HEK293 (cell line): ENCODE data around the gene GAL3ST1.
"Not testable (repeated sequence)": the region's sequence is repeated elsewhere in the genome, so short reads cannot be mapped to it uniquely, and the experiment has no call there.

Experiments
- CTCF ChIA-PET: fragments of 350-600 bp; formaldehyde crosslinking; extraction: SDS; loops from one replicate; lab custom pipeline; 2021; ENCODE audit warnings: antibody characterized with exemption; lab: Yijun Ruan, JAX
- POLR2A ChIA-PET: fragments of 300-600 bp; formaldehyde crosslinking; extraction: SDS; loops from one replicate; lab custom pipeline; 2020; ENCODE audit warnings: antibody characterized with exemption, inconsistent platforms; lab: Yijun Ruan, JAX
- H3K27ac ChIP-seq: fragments of 200-500 bp; sonication (Bioruptor generic); 2 replicates; pipeline ENCODE4 v1.5.1; 2014; ENCODE audit warnings: low read depth, low read length, control low read depth, inconsistent platforms; ENCODE audit errors: extremely low read depth
- H3K36me3 ChIP-seq, 2 experiments: fragments of 200-500 bp in 1 of 2; sonication (Bioruptor generic) in 1 of 2; 1 replicate in 1 of 2; 2 replicates in 1 of 2; pipeline ENCODE4 v1.5.1; 2014 to 2017; ENCODE audit warnings: inconsistent platforms in 2 of 2, low read length in 2 of 2; ENCODE audit not compliant: control insufficient read depth in 2 of 2, insufficient read depth in 1 of 2
- H3K4me1 ChIP-seq: fragments of 200-500 bp; sonication (Bioruptor generic); 2 replicates; pipeline ENCODE4 v1.5.1; 2014; ENCODE audit warnings: mild to moderate bottlenecking, low read length, inconsistent platforms; ENCODE audit not compliant: control insufficient read depth, insufficient read depth
- H3K4me3 ChIP-seq: 2 replicates; pipeline ENCODE4 v1.5.1; 2011; ENCODE audit warnings: low read depth, mild to moderate bottlenecking, control low read depth, low read length, moderate library complexity
- H3K9me3 ChIP-seq: fragments of 200-500 bp; sonication (Bioruptor generic); 2 replicates; pipeline ENCODE4 v1.5.1; 2014; ENCODE audit warnings: low read depth, low read length, inconsistent platforms; ENCODE audit not compliant: control insufficient read depth, insufficient read depth
- BCL6B ChIP-seq: fragments of 450-650 bp; formaldehyde crosslinking; IDR thresholded peaks from 2 replicates; pipeline ENCODE4 v1.5.1; 2017; ENCODE audit warnings: missing biosample characterization, missing genetic modification characterization
- GLI4 ChIP-seq: fragments of 450-650 bp; formaldehyde crosslinking; IDR thresholded peaks from 2 replicates; pipeline ENCODE4 v1.5.1; 2016; ENCODE audit warnings: missing biosample characterization, missing genetic modification characterization
- PATZ1 ChIP-seq: fragments of 450-650 bp; formaldehyde crosslinking; IDR thresholded peaks from 2 replicates; pipeline ENCODE4 v1.5.1; 2016; ENCODE audit warnings: missing biosample characterization, missing genetic modification characterization
- WT1 ChIP-seq: fragments of 450-650 bp; formaldehyde crosslinking; IDR thresholded peaks from 2 replicates; pipeline ENCODE4 v1.5.1; 2016; ENCODE audit warnings: missing biosample characterization, missing genetic modification characterization
- ZBTB1 ChIP-seq: fragments of 450-650 bp; formaldehyde crosslinking; IDR thresholded peaks from 2 replicates; pipeline ENCODE4 v1.5.1; 2016; ENCODE audit warnings: missing biosample characterization, missing genetic modification characterization
- ZBTB21 ChIP-seq: fragments of 450-650 bp; formaldehyde crosslinking; IDR thresholded peaks from 2 replicates; pipeline ENCODE4 v1.5.1; 2017; ENCODE audit warnings: missing biosample characterization, missing genetic modification characterization
- ZBTB26 ChIP-seq: fragments of 450-650 bp; formaldehyde crosslinking; optimal IDR thresholded peaks from 2 replicates; pipeline ENCODE3; 2016; ENCODE audit warnings: missing biosample characterization, mild to moderate bottlenecking, missing genetic modification characterization
- ZFHX2 ChIP-seq: fragments of 450-650 bp; formaldehyde crosslinking; conservative IDR thresholded peaks from 2 replicates; pipeline ENCODE4 v1.5.1; 2016; ENCODE audit warnings: missing biosample characterization, missing genetic modification characterization
- ZIC2 ChIP-seq: fragments of 450-650 bp; formaldehyde crosslinking; IDR thresholded peaks from 2 replicates; pipeline ENCODE4 v1.5.1; 2016; ENCODE audit warnings: missing biosample characterization, missing genetic modification characterization
- ZNF10 ChIP-seq: fragments of 450-650 bp; formaldehyde crosslinking; IDR thresholded peaks from 2 replicates; pipeline ENCODE4 v1.5.1; 2017; ENCODE audit warnings: missing biosample characterization, missing genetic modification characterization
- ZNF121 ChIP-seq: fragments of 450-650 bp; formaldehyde crosslinking; IDR thresholded peaks from 2 replicates; pipeline ENCODE4 v1.5.1; 2016; ENCODE audit warnings: missing biosample characterization, missing genetic modification characterization
- ZNF140 ChIP-seq: fragments of 450-650 bp; formaldehyde crosslinking; IDR thresholded peaks from 2 replicates; pipeline ENCODE4 v1.5.1; 2016; ENCODE audit warnings: missing biosample characterization, missing genetic modification characterization
- ZNF404 ChIP-seq: fragments of 450-650 bp; formaldehyde crosslinking; IDR thresholded peaks from 2 replicates; pipeline ENCODE4 v1.5.1; 2017; ENCODE audit warnings: missing biosample characterization, missing genetic modification characterization
- ZNF473 ChIP-seq: fragments of 450-650 bp; formaldehyde crosslinking; IDR thresholded peaks from 2 replicates; pipeline ENCODE4 v1.5.1; 2017; ENCODE audit warnings: missing biosample characterization, missing genetic modification characterization
- ZNF510 ChIP-seq: fragments of 450-650 bp; formaldehyde crosslinking; IDR thresholded peaks from 2 replicates; pipeline ENCODE4 v1.5.1; 2018; ENCODE audit warnings: mild to moderate bottlenecking, missing genetic modification characterization, missing biosample characterization; ENCODE audit not compliant: insufficient replicate concordance
- ZNF558 ChIP-seq: fragments of 450-650 bp; formaldehyde crosslinking; IDR thresholded peaks from 2 replicates; pipeline ENCODE4 v1.5.1; 2016; ENCODE audit warnings: missing biosample characterization, missing genetic modification characterization
- ZNF596 ChIP-seq: fragments of 450-650 bp; IDR thresholded peaks from 2 replicates; pipeline ENCODE4 v1.5.0; 2018; ENCODE audit warnings: missing biosample characterization, mild to moderate bottlenecking, missing genetic modification characterization, moderate library complexity
- ZNF600 ChIP-seq: fragments of 450-650 bp; formaldehyde crosslinking; IDR thresholded peaks from 2 replicates; pipeline ENCODE4 v1.5.1; 2016; ENCODE audit warnings: missing biosample characterization, missing genetic modification characterization
- ZNF623 ChIP-seq: fragments of 450-650 bp; formaldehyde crosslinking; IDR thresholded peaks from 2 replicates; pipeline ENCODE4 v1.5.1; 2016; ENCODE audit warnings: missing biosample characterization, missing genetic modification characterization
- ZNF843 ChIP-seq: fragments of 450-650 bp; formaldehyde crosslinking; IDR thresholded peaks from 2 replicates; pipeline ENCODE4 v1.5.1; 2016; ENCODE audit warnings: missing biosample characterization, missing genetic modification characterization
- ZSCAN23 ChIP-seq: fragments of 450-650 bp; formaldehyde crosslinking; IDR thresholded peaks from 2 replicates; pipeline ENCODE4 v1.5.1; 2016; ENCODE audit warnings: missing biosample characterization, missing genetic modification characterization
- ZSCAN30 ChIP-seq: fragments of 450-650 bp; IDR thresholded peaks from 2 replicates; pipeline ENCODE4 v1.5.1; 2018; ENCODE audit warnings: missing biosample characterization, mild to moderate bottlenecking, missing genetic modification characterization, moderate library complexity
- TF ChIP-seq, protein P1 (sequence below): sonication (generic); formaldehyde crosslinking; IDR thresholded peaks from 2 replicates; pipeline ENCODE4 v1.8.1; 2022; ENCODE audit warnings: mild to moderate bottlenecking, moderate library complexity, missing genetic modification reagents
- TF ChIP-seq, protein P2 (sequence below): fragments of 450-650 bp; formaldehyde crosslinking; IDR thresholded peaks from 2 replicates; pipeline ENCODE4 v1.5.1; 2016; ENCODE audit warnings: missing biosample characterization, missing genetic modification characterization

Gene GAL3ST1

GRCh38 chr22:30542811-30543188 lies 31.7 kb downstream of the GAL3ST1 start:
- no peaks in the 10 kb centered on the region for H3K9me3 ChIP-seq
- TF ChIP-seq ZNF510 (tag by site-specific recombination) (no peak), ZNF600 (tag by site-specific recombination) (no peak), ZIC2 (tag by site-specific recombination) (no peak), ZNF558 (tag by site-specific recombination) (no peak), ZNF10 (no peak), GLI4 (tag by site-specific recombination) (no peak), ZSCAN23 (tag by site-specific recombination) (no peak), ZNF121 (tag by site-specific recombination) (no peak), ZNF404 (tag by site-specific recombination) (no peak), ZNF140 (tag by site-specific recombination) (no peak), ZBTB26 (no peak)
- TF ChIP-seq, protein P1, sequence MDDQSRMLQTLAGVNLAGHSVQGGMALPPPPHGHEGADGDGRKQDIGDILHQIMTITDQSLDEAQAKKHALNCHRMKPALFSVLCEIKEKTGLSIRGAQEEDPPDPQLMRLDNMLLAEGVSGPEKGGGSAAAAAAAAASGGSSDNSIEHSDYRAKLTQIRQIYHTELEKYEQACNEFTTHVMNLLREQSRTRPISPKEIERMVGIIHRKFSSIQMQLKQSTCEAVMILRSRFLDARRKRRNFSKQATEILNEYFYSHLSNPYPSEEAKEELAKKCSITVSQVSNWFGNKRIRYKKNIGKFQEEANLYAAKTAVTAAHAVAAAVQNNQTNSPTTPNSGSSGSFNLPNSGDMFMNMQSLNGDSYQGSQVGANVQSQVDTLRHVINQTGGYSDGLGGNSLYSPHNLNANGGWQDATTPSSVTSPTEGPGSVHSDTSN (CRISPR knock-in tag): no peak
- H3K27ac ChIP-seq: no peak overlapping the region
- POLR2A ChIA-PET: no interaction called here
- CTCF ChIA-PET: no interaction called here
- no peak overlapping the region for H3K4me3 ChIP-seq
- H3K4me1 ChIP-seq: no peaks in the 10 kb centered on the region
- no peaks in the 10 kb centered on the region; a peak in 1 of 3 replicates for H3K36me3 ChIP-seq

DNA sequence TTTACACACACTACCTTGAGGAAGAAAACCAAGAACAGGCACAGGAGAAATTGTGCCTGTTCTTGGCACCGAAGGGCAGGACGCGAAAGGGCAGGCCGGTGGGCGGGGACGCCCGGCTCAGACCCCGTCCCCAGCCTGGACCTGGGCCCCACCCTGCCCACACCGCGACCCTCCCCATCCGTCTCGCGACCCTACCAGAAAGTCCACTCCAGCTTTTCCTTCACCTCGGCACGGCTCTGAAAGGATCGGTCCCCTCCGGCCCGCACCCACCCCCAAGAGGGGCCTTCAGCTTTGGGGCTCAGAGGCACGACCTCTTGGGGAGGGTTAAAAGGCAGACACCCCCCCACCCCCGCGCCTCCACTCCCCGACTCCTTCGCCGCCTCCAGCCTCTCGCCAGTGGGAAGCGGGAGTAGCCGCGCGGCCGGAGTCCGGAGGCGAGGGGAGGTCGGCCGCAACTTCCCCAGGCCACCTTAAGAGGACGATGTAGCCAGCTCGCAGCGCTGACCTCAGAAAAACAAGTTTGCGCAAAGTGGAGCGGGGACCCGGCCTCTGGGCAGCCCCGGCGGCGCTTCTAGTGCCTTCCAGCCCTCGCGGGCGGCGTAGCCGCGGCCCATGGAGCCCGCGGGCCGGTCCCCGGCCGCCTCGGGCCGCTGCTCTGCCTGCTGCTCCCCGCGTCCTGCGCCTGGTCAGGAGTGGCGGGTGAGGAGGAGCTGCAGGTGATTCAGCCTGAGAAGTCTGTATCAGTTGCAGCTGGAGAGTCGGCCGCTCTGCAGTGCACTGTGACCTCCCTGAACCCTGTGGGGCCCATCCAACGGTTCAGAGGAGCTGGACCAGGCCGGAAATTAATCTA lies 32.3 kb downstream of the GAL3ST1 start:
- CTCF ChIA-PET: interaction anchor here (1.3 to 1.4 kb wide), 2 partner anchors 50 to 56 kb away, joined by 5 to 7 read pairs; no protein-coding TSS in a partner anchor
- H3K9me3 ChIP-seq: no peaks in the 10 kb centered on the region
- POLR2A ChIA-PET: no interaction called here
- H3K4me3 ChIP-seq: no peak overlapping the region
- no peak overlapping the region for H3K27ac ChIP-seq
- TF ChIP-seq ZBTB21 (tag by site-specific recombination): no peak
- no peak for TF ChIP-seq WT1 (tag by site-specific recombination)
- no peak for TF ChIP-seq ZNF473 (tag by site-specific recombination)
- TF ChIP-seq ZNF623 (tag by site-specific recombination): no peak
- no peak for TF ChIP-seq ZNF596 (tag by site-specific recombination)
- TF ChIP-seq PATZ1: no peak
- no peak for TF ChIP-seq ZBTB1 (tag by site-specific recombination)
- TF ChIP-seq, protein P2, sequence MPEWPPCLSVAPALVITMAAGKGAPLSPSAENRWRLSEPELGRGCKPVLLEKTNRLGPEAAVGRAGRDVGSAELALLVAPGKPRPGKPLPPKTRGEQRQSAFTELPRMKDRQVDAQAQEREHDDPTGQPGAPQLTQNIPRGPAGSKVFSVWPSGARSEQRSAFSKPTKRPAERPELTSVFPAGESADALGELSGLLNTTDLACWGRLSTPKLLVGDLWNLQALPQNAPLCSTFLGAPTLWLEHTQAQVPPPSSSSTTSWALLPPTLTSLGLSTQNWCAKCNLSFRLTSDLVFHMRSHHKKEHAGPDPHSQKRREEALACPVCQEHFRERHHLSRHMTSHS (tag by site-specific recombination): no peak
- no peak for TF ChIP-seq ZSCAN30 (tag by site-specific recombination)
- no peak for TF ChIP-seq ZFHX2
- TF ChIP-seq ZNF843 (tag by site-specific recombination): no peak
- no peak for TF ChIP-seq BCL6B (tag by site-specific recombination)
- no peaks in the 10 kb centered on the region for H3K4me1 ChIP-seq
- H3K36me3 ChIP-seq: no peaks in the 10 kb centered on the region; a peak in 1 of 3 replicates

DNA sequence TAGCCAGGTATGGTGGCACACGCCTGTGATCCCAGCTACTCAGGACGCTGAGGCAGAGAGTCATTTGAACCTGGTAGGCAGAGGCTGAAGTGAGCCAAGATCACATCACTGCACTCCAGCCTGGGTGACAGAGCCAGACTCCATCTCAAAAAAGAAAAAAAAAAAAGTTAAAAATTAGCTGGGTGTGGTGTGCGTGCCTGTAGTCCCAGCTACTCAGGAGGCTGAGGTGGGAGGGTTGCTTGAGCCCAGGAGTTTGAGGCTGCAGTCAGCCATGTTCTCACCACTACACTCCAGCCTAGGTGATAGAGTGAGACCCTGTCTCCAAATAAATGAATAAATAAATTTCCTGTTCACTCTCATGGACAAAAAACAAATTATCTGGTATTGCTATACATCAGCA lies 33.0 kb downstream of the GAL3ST1 start:
- ChIA-PET POLR2A (interaction anchor here (0.7 kb wide), 1 partner anchor 286 kb away, joined by 4 read pairs; no protein-coding TSS in a partner anchor), CTCF (interaction anchor here (0.6 to 1.4 kb wide), 4 partner anchors 51 to 936 kb away, joined by 3 to 7 read pairs (median 5); no protein-coding TSS in a partner anchor)
- not testable (repeated sequence) for H3K27ac ChIP-seq, H3K4me3 ChIP-seq, H3K36me3 ChIP-seq, H3K4me1 ChIP-seq, H3K9me3 ChIP-seq
